Measurements from ENCODE around the gene MEIOSIN. TPM values are rescaled to one million over a fixed set of nuclear protein-coding genes. Genes with fewer than 3 reads are reported as not detected.
"Not testable (repeated sequence)": the region's sequence is repeated elsewhere in the genome, so short reads cannot be mapped to it uniquely, and the experiment has no call there.

MEIOSIN gene
- total RNA-seq, 1 donor from 2014 or later: not detected

- DNase-seq (ENCODE audit: low read depth in 2 of 2): peak; percentile 11 to 18
These were observed 15.1 kb upstream of the MEIOSIN start for GRCh38 chr19:45717983-45718650.

GRCh38 chr19:45720065-45720464 lies 13.2 kb upstream of the MEIOSIN start:
- DNase-seq (ENCODE audit: low read depth in 2 of 2): not testable (repeated sequence)

- DNase-seq (ENCODE audit: low read depth in 2 of 2): not testable (repeated sequence)
These were observed 4.6 kb upstream of the MEIOSIN start for GRCh38 chr19:45728683-45729082.

GRCh38 chr19:45729800-45730290 lies 3.4 kb upstream of the MEIOSIN start:
- peak; percentile 28 to 52 for DNase-seq (ENCODE audit: low read depth in 2 of 2)

GRCh38 chr19:45730368-45731288 lies 2.6 kb upstream of the MEIOSIN start, which contains the start of gene FBXO46:
Gene FBXO46 (minus strand): TSS chr19:45730896. CDS start chr19:45713495, 17,401 bp downstream.
- peak; percentile 97 to 98 for DNase-seq (ENCODE audit: low read depth in 2 of 2)

- no peak for DNase-seq (ENCODE audit: low read depth in 2 of 2)
These were observed 6.5 kb downstream of the MEIOSIN start for GRCh38 chr19:45739498-45740439.

- no peak for DNase-seq (ENCODE audit: low read depth in 2 of 2)
These were observed 9.7 kb downstream of the MEIOSIN start for GRCh38 chr19:45742969-45743368.

- DNase-seq (ENCODE audit: low read depth in 2 of 2): no peak
These were observed 12.4 kb downstream of the MEIOSIN start for GRCh38 chr19:45745606-45746005.

- DNase-seq (ENCODE audit: low read depth in 2 of 2): no peak
These were observed 13.6 kb downstream of the MEIOSIN start for GRCh38 chr19:45746866-45747265.

- DNase-seq (ENCODE audit: low read depth in 2 of 2): no peak
These were observed 14.3 kb downstream of the MEIOSIN start for GRCh38 chr19:45747513-45747912.

- not testable (repeated sequence) for DNase-seq (ENCODE audit: low read depth in 2 of 2)
These were observed 18.2 kb downstream of the MEIOSIN start for GRCh38 chr19:45751483-45751882.

GRCh38 chr19:45752639-45753038 lies 19.4 kb downstream of the MEIOSIN start:
- no peak for DNase-seq (ENCODE audit: low read depth in 2 of 2)

GRCh38 chr19:45753548-45753947 lies 20.3 kb downstream of the MEIOSIN start:
- DNase-seq (ENCODE audit: low read depth in 2 of 2): no peak

- no peak for DNase-seq (ENCODE audit: low read depth in 2 of 2)
These were observed 21.1 kb downstream of the MEIOSIN start for GRCh38 chr19:45754323-45754722.

- DNase-seq (ENCODE audit: low read depth in 2 of 2): no peak
These were observed 24.5 kb downstream of the MEIOSIN start for GRCh38 chr19:45757695-45758094.

- DNase-seq (ENCODE audit: low read depth in 2 of 2): no peak
These were observed 25.7 kb downstream of the MEIOSIN start for GRCh38 chr19:45758921-45759320.

- no peak for DNase-seq (ENCODE audit: low read depth in 2 of 2)
These were observed 28.5 kb downstream of the MEIOSIN start for GRCh38 chr19:45761714-45762113.

- DNase-seq (ENCODE audit: low read depth in 2 of 2): no peak
These were observed 29.8 kb downstream of the MEIOSIN start for GRCh38 chr19:45762870-45763631.

- DNase-seq (ENCODE audit: low read depth in 2 of 2): no peak
These were observed 30.6 kb downstream of the MEIOSIN start for GRCh38 chr19:45763691-45764294.

- DNase-seq (ENCODE audit: low read depth in 2 of 2): no peak
These were observed 31.2 kb downstream of the MEIOSIN start for GRCh38 chr19:45764475-45764874.
